Hematopoietic multipotent progenitor cell treated with erythropoietin and hydrocortisone succinate and interleukin-3 and kit ligand, for 17 days (in vitro differentiated cells): Measurements from ENCODE around the gene DLGAP1.
"Not testable (repeated sequence)": the region's sequence is repeated elsewhere in the genome, so short reads cannot be mapped to it uniquely, and the experiment has no call there.

ENCODE experiments used
- DNase-seq: peaks from one replicate; pipeline ENCODE4 v3.0.0-alpha.2; 2015; ENCODE audit warnings: low spot score

The DLGAP1 gene

DNA sequence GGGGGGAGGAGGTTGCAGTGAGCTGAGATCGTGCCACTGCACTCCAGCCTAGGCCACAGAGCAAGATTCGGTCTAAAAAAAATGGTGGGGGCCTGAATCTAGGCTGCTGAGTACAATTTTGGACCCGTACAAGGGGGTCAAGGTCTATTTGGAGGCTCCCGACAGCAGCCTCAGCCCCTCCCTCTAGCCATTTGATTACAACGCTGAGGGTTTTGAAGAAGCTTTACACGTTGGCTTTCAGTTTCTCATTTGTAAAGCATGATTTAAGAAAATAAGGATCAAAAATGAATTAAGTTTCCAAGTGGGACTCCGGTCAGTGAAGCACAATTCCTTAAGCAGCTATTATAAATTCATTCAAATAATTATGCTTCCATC lies 871.2 kb downstream of the DLGAP1 start:
- DNase-seq, result no peak

DNA sequence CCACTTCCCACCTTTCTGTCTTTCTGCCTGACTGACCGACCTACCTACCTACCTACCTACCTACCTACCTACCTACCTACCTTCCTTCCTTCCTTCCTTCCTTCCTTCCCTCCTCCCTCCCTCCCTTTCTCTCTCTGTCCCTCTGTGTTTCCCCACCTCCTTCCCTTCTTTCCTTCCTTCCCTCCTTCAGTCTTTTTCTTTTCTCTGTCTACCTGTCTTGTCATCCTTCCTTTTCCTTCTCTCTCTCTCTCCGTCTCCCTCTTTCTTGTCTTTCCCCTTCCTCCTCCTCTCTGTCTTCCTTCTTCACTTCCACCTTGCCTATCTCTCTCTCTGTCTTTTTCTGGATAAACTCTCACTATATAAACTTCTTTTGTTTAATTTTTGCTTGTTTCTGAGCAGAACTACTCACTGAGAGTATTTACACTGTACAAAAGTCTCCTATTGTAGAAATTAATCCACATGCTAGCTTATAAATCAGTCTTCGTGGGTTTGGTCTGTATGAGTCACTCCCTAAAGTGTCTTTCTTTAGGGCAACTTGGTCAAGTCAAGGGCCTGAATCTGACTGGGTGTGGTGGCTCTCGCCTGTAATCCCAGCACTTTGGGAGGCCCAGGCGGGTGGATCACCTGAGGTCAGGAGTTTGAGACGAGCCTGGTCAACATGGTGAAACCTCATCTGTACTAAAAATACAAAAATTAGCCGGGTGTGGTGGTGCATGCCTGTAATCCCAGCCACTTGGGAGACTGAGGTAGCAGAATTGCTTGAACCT lies 871.8 kb downstream of the DLGAP1 start:
- DNase-seq, result not testable (repeated sequence)

- no peak for DNase-seq
These were observed 873.2 kb downstream of the DLGAP1 start for GRCh38 chr18:3581890-3582289.

GRCh38 chr18:3580523-3581025 lies 874.5 kb downstream of the DLGAP1 start:
- DNase-seq, result not testable (repeated sequence)

DNA sequence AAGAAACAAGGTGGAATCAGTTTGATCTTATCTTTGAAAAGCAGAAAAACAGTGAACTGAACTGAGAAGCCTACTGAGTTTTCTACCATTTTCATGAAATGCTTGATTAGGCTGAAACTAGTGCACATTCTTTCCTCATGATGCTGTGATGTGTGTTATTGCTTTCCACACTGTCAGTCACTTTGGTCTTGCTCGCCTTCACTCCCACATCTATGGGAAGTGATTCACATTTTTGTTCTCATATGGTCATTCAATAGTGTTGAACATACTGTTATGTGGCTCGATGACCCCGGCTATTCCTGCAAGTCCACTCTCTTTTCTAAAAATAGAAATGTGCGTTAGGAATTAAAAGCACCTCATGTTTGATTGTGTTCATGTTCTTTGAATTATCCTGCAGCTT lies 875.4 kb downstream of the DLGAP1 start:
- no peak for DNase-seq

GRCh38 chr18:3578621-3579020 lies 876.5 kb downstream of the DLGAP1 start:
- no peak for DNase-seq

DNA sequence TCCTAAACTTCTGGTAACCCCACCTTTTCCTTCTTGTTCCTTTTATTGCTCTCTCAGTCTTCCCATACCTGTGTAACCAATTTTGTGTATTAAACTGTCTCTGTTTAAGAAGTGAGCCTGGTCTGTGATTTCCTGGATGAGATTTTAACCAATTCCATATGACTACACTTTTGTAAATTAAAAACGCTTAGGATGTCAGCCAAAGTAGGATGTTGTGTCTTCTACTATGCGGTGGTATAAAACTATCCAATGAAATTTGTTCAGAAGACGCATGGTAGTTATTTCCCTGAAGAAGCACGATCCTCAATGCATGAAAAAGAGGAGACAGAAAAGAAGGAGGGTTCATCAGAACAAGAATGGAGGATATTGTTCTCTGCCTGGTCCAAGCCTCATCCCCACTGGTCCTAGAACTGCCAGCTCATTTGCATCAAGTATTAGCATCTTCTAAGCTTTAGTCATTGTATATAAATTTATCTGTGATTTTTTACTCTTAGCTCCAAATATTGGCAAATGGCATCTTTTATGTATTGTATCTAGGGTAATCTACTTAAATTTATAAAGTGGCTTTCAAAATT lies 877.7 kb downstream of the DLGAP1 start:
- no peak for DNase-seq

DNA sequence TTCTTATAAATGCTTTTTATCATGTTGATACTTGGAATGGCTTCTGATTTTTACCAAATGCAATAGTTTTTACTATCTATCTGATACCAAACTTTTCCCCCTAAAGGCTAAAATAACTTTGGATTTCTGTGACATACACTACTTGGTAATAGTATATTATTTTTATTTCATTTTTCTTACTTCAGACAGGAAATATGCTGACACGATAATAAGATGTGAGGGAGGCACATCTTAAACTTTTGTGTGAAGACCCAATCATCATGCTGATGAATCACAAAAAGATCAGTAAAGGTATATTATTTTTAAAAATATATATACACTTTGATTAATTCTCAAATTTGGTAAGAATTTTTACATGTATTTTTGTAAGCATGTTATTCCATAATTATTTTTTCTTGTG lies 882.3 kb downstream of the DLGAP1 start:
- DNase-seq, result no peak

DNA sequence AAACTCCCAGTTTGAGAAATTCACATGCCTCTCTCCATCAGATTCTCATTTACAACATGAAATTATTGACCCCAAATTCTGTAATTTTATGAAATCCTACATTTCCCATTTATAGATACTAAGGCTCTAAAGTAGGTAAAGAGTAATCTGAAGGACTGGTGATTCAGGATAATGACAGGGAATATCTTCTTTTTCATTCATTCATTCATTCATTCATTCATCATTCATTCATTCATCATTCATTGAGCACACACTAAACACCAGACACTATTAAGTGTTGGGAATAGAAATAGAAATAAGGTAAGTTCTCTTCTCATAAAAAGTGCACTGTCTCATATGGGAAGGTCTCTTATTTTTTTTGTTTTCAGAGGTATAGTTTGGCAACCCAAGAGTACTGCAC lies 888.3 kb downstream of the DLGAP1 start:
- no peak for DNase-seq

DNA sequence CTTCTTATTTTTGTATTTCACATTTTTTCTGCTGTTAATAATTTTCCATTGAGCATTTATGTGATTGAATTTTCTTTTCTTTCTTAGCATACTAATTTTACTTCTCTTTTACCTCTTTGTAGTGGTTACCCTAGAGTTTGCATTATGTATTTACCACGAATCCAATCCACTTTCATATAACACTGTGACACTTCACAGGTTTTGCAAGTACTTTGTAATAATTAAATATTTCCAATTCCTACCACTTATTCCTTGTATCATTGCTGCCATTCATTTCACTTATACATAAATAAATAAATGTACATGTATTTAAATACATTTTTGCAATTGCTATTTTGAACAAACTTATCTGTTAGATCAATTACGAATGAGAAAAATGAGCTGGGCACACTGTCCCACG lies 894.4 kb downstream of the DLGAP1 start:
- no peak for DNase-seq

DNA sequence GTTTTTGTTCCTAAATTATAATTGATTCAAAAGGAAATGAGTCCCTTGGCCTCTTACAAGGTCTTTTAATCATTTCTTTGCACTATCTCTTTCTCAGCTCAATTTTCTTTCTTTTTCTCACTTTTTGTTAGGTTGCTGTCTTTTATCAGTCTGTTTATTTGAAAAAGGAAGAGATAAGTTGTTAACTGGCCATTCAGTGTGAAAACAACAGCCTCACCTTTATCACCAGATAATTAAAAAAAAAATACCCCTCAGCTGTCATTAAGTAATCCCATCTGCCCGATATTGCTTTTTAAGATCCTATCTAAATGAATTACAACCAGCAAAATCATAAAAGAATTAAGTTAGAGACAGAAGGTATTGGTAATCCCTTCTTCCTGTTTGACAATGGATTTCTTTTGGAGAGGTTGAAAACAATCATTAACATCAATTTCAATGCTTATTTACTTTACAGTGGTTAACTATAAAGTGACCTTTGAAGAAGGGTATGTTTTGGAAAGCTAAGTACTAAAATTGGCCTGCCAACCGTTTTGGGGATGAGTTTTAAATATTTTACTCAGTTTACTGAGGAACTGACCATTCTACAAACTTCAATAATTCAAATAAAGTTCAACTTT lies 900.2 kb downstream of the DLGAP1 start:
- no peak for DNase-seq

DNA sequence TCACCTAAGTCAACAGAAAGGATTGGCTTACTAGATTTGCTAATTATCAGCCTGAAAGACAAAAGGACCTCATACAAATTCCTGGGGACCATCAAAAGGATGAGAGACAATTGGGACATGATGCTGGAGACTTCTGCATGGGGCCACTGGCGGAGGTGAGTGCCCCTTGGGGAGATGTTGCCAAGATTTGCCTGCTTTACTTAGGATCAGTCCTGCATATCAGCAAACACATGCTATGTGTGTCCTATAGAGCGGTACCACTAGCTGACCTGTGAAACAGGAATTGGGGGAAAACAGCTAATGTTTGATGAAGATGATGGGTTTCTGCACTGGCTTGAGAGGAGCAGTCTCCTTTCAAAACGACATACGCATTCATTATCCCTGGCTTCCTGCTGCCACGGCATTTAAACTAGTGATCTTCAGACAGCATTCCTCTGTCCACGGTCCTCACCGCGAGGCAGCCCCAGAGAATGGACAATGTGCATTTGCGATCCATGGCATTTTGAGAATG lies 901.0 kb downstream of the DLGAP1 start:
- no peak for DNase-seq

DNA sequence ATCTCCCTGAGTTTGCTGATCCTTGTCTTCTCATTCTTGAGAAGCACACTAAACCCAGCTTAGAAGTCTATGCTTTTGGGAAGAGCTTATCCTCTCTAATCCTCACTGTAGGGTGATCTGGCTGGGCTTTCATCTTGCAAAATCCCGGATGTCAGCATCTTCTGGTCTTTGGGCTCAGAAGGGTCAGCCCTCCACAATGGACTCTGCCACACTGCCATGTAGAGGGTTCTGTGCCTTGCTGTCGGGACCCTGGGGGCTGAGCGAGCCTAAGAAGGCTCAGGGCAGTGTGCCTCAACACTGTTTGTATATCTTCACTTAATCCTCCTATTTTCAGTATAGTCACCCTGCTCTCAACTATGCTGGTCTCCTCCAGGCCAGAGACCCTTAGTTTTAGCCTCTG lies 902.8 kb downstream of the DLGAP1 start:
- no peak for DNase-seq

DNA sequence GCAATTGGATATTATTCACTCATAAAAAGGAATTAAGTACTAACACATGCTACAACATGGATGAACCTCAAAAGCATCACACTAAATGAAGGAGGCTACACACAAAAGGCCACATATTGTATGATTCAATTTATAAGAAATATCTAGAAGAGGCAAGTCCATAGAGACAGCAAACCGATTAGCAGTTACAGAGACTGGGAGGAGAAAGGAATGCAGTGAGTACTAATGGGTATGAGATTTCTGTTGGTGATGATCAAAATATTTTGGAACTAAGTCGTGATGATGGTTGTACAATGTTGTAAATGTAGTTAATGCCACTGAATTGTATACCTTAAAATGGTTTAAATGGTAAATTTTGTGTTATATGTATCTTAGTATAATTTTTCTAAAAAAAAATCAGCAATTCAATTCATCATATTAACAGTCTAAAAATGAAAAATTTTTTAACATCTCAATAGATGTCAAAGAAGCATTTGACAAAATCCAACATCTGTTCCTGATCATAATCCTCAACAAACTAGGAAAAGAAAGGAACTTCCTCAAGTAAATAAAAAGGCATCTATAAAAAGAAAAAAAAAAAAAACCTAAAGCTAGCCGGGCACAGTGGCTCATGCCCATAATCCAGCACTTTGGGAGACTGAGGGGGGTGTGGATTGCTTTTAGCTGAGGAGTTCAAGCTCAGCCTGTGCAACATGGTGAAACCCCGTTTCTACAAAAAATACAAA lies 907.1 kb downstream of the DLGAP1 start:
- DNase-seq, result no peak

GRCh38 chr18:3546106-3546505 lies 909.0 kb downstream of the DLGAP1 start:
- no peak for DNase-seq

GRCh38 chr18:3544537-3544936 lies 910.6 kb downstream of the DLGAP1 start:
- no peak for DNase-seq

- DNase-seq, result no peak
These were observed 913.3 kb downstream of the DLGAP1 start for GRCh38 chr18:3541549-3542386.

GRCh38 chr18:3540805-3541548 lies 914.1 kb downstream of the DLGAP1 start:
- no peak for DNase-seq

- no peak for DNase-seq
These were observed 916.0 kb downstream of the DLGAP1 start for GRCh38 chr18:3538954-3539617.

DNA sequence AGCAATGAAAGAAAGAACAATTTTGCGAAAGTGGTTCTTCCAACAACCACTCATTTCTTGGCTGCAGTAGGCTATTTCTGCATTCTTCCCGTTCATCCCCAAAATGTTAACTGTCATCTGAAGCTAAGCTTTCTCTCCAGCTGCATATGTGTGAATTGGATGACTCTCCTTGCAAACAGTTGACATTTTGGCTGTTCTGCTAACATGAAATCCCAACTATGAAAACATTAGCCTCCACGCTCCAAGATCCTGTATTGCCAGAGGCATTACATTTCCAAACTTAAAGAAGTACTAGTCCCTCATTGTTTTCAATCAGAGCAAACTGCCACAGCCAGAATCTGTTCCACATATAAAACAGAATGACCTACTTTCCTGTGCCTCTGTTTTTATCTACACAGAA lies 916.7 kb downstream of the DLGAP1 start:
- no peak for DNase-seq
